ENCODE data around the gene EPHB1.
"Not testable (repeated sequence)": the region's sequence is repeated elsewhere in the genome, so short reads cannot be mapped to it uniquely, and the experiment has no call there.

EPHB1 gene

GRCh38 chr3:134972836-134973455 lies 177.9 kb downstream of the EPHB1 start:
- H3K27ac ChIP-seq = no peak overlapping the region

GRCh38 chr3:134974624-134975023 lies 179.6 kb downstream of the EPHB1 start:
- Histone ChIP-seq H3K27ac (no peak overlapping the region), H3K4me3 (no peak overlapping the region)

More at GRCh38 chr3:134972836-134973455, 177.9 kb downstream of the EPHB1 start:
- H3K4me3 ChIP-seq = no peak overlapping the region

- Histone ChIP-seq H3K4me3 (no peak overlapping the region), H3K27ac (no peak overlapping the region)
Measured at GRCh38 chr3:134976948-134977347, 181.9 kb downstream of the EPHB1 start.

DNA sequence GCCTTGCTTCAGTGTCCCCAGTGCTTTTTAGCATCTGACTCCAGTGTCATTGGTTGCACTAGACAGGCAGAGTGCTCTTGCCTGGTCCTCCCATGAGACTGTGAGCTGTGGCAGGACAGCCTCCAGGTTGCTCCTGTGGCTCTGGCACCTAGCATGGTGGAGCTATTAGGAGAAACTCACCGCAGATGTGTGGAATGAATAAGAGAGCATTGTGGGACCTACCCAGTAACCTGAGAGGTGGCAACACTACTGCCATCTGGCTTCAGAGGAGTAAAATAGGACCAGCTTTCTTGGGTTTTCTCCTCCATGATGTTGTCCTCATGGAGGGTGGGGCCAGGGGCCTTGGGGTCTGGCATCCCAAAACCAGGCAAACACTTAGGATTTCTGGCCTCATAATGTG lies 183.6 kb downstream of the EPHB1 start:
- no peak overlapping the region for H3K4me3 ChIP-seq

GRCh38 chr3:134985864-134986715 lies 191.0 kb downstream of the EPHB1 start:
- Histone ChIP-seq H3K4me3 (no peak overlapping the region), H3K27ac (no peak overlapping the region)

More for the DNA sequence above, 183.6 kb downstream of the EPHB1 start:
- no peak overlapping the region for H3K27ac ChIP-seq

GRCh38 chr3:134988666-134989065 lies 193.6 kb downstream of the EPHB1 start:
- H3K27ac ChIP-seq = no peak overlapping the region
- no peak overlapping the region for H3K4me3 ChIP-seq

GRCh38 chr3:134991003-134991402 lies 195.9 kb downstream of the EPHB1 start:
- H3K27ac ChIP-seq = no peak overlapping the region
- no peak overlapping the region for H3K4me3 ChIP-seq

DNA sequence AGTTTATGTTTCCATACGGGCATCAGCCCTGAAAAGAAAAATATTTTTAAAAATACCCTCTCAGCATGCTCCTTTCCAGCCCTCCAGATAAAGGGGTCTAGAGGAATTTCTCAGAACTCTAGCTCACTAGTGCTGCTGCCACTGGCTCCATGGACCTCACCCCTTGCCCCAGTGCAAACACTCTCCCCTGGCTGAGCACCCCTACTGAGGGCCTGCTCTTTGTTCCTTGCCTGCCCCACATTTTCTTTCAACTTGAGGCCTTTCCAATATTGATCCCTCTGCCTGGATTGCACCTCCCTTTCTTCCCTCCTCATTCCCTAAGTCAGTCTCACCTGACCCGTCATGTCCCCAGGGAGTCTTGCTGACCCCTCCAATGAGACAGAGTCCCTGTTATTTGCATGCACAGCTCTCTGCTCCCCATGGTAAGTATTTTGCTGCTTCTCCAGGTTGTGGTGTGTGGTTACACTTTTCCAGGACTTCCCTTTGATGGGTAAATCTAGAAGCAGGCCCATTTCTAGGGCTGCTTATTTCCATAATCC lies 196.5 kb downstream of the EPHB1 start:
- H3K27ac ChIP-seq = no peak overlapping the region
- no peak overlapping the region for H3K4me3 ChIP-seq

- Histone ChIP-seq H3K4me3 (no peak overlapping the region), H3K27ac (no peak overlapping the region)
Measured at GRCh38 chr3:134992180-134992579, 197.1 kb downstream of the EPHB1 start.

- no peak overlapping the region for H3K27ac ChIP-seq
- no peak overlapping the region for H3K4me3 ChIP-seq
Measured at GRCh38 chr3:134992586-134992985, 197.5 kb downstream of the EPHB1 start.

- Histone ChIP-seq H3K4me3 (no peak overlapping the region), H3K27ac (no peak overlapping the region)
Measured at GRCh38 chr3:134993011-134993410, 198.0 kb downstream of the EPHB1 start.

GRCh38 chr3:134998158-134998557 lies 203.1 kb downstream of the EPHB1 start:
- H3K4me3 ChIP-seq = no peak overlapping the region

GRCh38 chr3:134998855-134999254 lies 203.8 kb downstream of the EPHB1 start:
- Histone ChIP-seq H3K4me3 (no peak overlapping the region), H3K27ac (no peak overlapping the region)

More at GRCh38 chr3:134998158-134998557, 203.1 kb downstream of the EPHB1 start:
- H3K27ac ChIP-seq = no peak overlapping the region

GRCh38 chr3:135000465-135000864 lies 205.4 kb downstream of the EPHB1 start:
- H3K4me3 ChIP-seq = no peak overlapping the region
- H3K27ac ChIP-seq = no peak overlapping the region

DNA sequence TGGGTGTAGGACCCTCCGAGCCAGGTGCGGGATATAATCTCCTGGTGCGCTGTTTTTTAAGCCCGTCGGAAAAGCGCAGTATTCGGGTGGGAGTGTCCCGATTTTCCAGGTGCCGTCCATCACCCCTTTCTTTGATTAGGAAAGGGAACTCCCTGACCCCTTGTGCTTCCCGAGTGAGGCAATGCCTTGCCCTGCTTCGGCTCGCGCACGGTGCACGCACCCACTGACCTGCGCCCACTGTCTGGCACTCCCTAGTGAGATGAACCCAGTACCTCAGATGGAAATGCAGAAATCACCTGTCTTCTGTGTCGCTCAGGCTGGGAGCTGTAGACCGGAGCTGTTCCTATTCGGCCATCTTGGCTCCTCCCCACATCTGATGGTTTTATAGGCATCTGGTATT lies 210.6 kb downstream of the EPHB1 start:
- H3K27ac ChIP-seq, H3K4me3 ChIP-seq: not testable (repeated sequence)

GRCh38 chr3:135007607-135008006 lies 212.5 kb downstream of the EPHB1 start:
- Histone ChIP-seq H3K4me3 (no peak overlapping the region), H3K27ac (no peak overlapping the region)

DNA sequence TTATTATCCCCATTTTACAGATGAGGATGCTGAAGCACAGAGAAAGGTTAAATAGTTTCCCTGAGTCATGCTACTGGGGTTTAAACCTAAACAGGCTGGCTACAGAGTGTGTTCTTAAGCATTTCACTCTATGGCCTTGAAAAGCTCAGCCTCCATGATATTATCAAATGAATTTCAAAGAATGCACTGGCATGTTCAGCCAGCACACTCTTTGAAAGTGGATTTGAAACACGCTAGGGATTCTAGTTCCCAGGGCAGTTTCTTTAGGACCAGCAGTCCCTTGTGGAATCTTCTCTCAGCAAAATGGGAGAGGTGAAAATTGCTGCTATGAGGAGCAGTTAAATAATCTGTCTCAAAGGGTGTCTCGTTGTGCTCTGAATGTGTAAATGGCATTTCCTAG lies 213.3 kb downstream of the EPHB1 start:
- H3K27ac ChIP-seq = no peak overlapping the region
- no peak overlapping the region for H3K4me3 ChIP-seq

- H3K27ac ChIP-seq = no peak overlapping the region
- H3K4me3 ChIP-seq = no peak overlapping the region
Measured at GRCh38 chr3:135009014-135009413, 214.0 kb downstream of the EPHB1 start.

DNA sequence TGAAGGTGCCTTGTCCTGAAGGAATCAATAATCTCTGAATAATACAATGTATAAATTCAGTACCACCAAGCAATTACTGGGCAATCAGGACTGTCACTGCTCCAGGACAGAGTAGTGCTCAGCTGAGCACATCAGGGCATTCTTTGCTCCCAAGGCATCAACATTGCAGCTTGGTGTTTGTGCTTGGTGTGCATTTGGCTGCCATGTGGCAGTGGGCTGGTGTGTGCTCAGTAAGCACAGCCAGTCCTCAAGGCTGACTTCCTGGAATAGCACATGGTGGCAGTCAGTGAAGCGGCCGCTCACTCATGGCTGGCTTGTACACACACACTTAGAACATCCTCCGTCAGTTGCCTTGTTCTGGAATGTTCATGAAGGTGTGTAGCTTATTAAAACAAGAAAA lies 217.0 kb downstream of the EPHB1 start:
- H3K27ac ChIP-seq = no peak overlapping the region
- H3K4me3 ChIP-seq = no peak overlapping the region

DNA sequence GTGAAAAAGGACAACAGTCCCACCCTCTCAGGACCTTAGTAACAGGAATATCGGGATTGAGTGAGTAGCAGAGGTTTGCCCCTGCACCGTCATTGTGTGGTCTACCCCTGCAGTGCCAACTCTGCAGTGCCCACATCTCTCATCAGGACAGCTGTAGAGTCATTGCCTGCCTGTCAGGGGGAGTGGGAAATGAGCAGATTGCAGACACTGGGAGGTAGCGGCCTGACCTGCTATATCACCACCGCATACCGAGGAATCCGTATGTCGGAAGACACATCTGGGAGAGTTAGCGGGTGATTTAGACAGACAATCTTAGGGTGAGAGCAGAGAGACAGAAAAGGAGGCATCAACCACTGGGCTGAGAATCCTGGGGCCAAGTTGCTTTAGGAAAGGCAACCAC lies 218.1 kb downstream of the EPHB1 start:
- no peak overlapping the region for H3K4me3 ChIP-seq

GRCh38 chr3:135014566-135014965 lies 219.5 kb downstream of the EPHB1 start:
- no peak overlapping the region for H3K27ac ChIP-seq
- no peak overlapping the region for H3K4me3 ChIP-seq

More for the DNA sequence above, 218.1 kb downstream of the EPHB1 start:
- H3K27ac ChIP-seq = no peak overlapping the region
